ENCODE measurements around the gene JPH3.

DNA sequence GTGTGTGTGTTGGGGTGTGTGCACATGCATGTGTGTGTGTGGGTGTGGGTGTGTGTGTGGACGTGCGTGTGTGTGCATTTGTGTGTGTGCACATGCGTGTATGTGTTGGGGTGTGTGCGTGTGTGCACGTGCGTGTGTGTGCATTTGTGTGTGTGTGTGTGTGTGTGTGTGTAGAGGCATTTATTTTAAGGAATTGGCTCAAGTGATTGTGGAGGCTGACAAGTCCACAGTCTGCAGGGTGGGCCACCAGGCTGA, 37.9 kb upstream of the JPH3 start:
- TF ChIP-seq POLR2A (IDR thresholded peaks at IDR 0.05): no peak
- TF ChIP-seq, protein P1, sequence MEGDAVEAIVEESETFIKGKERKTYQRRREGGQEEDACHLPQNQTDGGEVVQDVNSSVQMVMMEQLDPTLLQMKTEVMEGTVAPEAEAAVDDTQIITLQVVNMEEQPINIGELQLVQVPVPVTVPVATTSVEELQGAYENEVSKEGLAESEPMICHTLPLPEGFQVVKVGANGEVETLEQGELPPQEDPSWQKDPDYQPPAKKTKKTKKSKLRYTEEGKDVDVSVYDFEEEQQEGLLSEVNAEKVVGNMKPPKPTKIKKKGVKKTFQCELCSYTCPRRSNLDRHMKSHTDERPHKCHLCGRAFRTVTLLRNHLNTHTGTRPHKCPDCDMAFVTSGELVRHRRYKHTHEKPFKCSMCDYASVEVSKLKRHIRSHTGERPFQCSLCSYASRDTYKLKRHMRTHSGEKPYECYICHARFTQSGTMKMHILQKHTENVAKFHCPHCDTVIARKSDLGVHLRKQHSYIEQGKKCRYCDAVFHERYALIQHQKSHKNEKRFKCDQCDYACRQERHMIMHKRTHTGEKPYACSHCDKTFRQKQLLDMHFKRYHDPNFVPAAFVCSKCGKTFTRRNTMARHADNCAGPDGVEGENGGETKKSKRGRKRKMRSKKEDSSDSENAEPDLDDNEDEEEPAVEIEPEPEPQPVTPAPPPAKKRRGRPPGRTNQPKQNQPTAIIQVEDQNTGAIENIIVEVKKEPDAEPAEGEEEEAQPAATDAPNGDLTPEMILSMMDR (IDR thresholded peaks at IDR 0.05): no peak

Measured in testis (tissue), 2 donors.